ENCODE results near the gene CHRDL1.

Gene CHRDL1

DNA sequence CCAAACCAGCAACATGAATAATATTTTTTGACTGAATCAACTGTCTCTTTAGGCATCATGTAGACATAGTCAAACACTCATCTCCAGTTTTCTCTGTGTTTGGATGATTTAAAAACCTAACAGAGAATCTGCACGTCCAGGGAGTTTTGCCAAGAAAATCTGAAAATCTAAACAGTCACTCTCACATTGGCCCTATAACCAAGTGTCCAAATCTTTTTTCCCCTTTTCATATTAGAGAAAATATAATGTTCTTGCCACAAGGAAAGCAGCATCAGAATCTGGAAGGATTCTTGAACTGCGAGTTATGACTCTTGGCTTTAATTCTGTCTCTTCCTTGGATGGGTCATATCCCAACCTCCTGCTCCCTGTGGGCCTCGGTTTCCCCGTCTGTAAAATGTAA is 8.8 kb upstream of the CHRDL1 start:
- no peak overlapping the region for H3K27ac ChIP-seq

DNA sequence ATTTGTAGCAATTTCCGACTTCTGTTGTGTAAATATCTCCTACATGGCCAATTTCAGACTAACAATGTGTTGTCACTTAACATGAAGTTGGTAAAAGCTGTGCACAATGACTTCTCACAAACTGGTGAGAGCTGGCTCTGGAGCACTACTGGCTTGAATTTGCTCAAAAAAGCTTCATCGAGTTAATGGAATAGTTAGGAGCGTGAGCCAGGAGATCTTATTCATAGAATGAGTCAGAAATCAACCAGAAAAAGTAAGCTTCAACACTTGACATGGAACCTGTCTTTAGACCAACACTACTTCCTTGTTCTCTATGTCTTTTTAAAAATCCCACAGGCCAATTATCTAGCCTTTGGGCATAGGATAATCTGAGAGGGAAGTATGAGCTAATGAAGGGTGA is 7.9 kb upstream of the CHRDL1 start:
- no peak overlapping the region for H3K27ac ChIP-seq
- TF ChIP-seq, protein P1, sequence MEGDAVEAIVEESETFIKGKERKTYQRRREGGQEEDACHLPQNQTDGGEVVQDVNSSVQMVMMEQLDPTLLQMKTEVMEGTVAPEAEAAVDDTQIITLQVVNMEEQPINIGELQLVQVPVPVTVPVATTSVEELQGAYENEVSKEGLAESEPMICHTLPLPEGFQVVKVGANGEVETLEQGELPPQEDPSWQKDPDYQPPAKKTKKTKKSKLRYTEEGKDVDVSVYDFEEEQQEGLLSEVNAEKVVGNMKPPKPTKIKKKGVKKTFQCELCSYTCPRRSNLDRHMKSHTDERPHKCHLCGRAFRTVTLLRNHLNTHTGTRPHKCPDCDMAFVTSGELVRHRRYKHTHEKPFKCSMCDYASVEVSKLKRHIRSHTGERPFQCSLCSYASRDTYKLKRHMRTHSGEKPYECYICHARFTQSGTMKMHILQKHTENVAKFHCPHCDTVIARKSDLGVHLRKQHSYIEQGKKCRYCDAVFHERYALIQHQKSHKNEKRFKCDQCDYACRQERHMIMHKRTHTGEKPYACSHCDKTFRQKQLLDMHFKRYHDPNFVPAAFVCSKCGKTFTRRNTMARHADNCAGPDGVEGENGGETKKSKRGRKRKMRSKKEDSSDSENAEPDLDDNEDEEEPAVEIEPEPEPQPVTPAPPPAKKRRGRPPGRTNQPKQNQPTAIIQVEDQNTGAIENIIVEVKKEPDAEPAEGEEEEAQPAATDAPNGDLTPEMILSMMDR (IDR thresholded peaks at IDR 0.05) = no peak

More for the DNA sequence above, 8.8 kb upstream of the CHRDL1 start:
- TF ChIP-seq ZFX (IDR thresholded peaks at IDR 0.05; ENCODE audit: borderline replicate concordance) = no peak
- TF ChIP-seq, protein P1 (IDR thresholded peaks at IDR 0.05) = no peak

DNA sequence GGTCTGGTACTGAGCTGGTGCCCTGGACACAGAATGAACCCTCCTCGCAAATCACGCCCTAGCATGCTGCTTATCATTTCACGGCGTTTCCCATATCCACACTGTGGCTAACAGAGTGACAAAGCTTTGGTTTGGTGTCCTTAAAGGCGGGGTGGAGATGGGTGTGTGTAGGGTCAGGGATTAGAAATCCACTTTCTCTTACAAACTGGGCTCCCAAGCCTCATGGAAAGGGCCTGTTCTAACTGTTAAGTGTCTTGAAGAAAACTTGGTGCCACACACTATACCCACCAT is 735 bp upstream of the CHRDL1 start:
- H3K27ac ChIP-seq = no peak overlapping the region
- TF ChIP-seq ZFX (IDR thresholded peaks at IDR 0.05; ENCODE audit: borderline replicate concordance) = no peak
- TF ChIP-seq, protein P1 (IDR thresholded peaks at IDR 0.05) = no peak

- no peak overlapping the region for H3K27ac ChIP-seq
- TF ChIP-seq, protein P1 (IDR thresholded peaks at IDR 0.05) = no peak
Measured at GRCh38 chrX:110794601-110795000, 1.0 kb downstream of the CHRDL1 start.

DNA sequence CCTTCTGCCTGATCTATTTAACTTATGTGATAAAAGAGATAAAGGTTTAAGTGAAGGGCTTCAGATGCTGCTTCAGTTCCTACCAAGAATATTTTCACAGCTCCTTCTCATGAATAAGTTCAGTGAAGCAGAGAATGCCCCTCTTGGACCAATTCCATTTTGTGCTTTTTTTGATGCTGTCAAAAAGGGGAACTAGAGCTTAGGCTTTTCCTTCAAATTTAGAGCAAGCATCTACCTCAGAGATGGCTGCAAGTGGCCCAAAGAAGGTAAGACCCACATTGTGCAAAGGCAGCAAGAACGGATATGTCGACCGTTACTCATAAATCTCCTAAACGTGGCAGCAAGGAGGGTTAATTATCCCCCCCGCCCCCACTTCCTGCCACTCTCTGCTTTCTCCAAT is 4.5 kb downstream of the CHRDL1 start:
- no peak overlapping the region for H3K27ac ChIP-seq
- TF ChIP-seq ZFX (IDR thresholded peaks at IDR 0.05; ENCODE audit: borderline replicate concordance) = no peak
- TF ChIP-seq, protein P1 (IDR thresholded peaks at IDR 0.05) = no peak

DNA sequence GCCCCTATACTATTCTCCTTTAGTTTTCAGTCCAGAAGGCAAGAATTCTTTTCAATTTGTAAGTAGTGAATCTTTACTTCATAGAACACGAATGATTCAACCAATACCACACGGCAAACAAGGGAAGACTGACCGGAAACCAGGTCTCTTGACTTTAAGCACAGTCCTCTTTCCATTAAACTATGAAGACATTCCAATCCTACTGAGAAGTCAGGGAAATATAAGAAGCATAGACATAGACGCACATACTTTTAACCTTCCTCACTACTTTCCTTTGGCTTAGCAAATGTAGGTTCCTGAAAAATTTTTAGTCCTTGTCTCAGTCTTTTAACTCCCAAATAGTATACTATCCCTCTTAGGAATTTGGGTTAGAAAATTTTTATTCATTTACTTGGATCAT is 9.1 kb downstream of the CHRDL1 start:
- no peak overlapping the region for H3K27ac ChIP-seq

DNA sequence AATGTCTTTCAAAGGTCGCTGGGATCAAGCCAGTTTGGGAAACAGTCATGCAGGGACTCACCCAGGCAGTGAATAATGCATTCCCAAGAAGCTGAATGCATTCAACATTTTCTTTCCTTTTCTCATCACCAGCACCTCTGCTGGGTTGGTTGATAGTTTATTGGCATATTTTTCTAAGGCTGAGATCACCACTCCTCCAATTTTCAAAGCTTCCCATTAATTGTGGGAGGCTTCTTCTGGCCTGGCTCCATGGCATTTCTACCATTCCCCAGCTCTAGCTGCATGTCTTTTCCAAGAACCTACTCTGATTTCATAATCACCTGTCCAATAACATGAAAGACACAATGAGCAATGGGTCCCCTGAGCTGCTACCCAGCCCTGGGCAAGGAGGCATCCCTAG is 35.8 kb downstream of the CHRDL1 start:
- no peak overlapping the region for H3K27ac ChIP-seq

More for the DNA sequence above, 9.1 kb downstream of the CHRDL1 start:
- TF ChIP-seq, protein P1 (IDR thresholded peaks at IDR 0.05) = no peak
- no peak for TF ChIP-seq ZFX (IDR thresholded peaks at IDR 0.05; ENCODE audit: borderline replicate concordance)

More for the DNA sequence above, 35.8 kb downstream of the CHRDL1 start:
- TF ChIP-seq ZFX (IDR thresholded peaks at IDR 0.05; ENCODE audit: borderline replicate concordance) = no peak
- TF ChIP-seq, protein P1 (IDR thresholded peaks at IDR 0.05) = no peak

Data from 22Rv1 (cell line).